Right lobe of liver (tissue), 6 donors: ENCODE data around the gene LSM3. TPM values are rescaled to one million over a fixed set of nuclear protein-coding genes. Genes with fewer than 3 reads are reported as not detected.

Experiments
- ATAC-seq, 4 donors: fragments of 200-7000 bp; cut with Tn5 transposase; one replicate each; pipeline ENCODE4 v1.9.1; 2020; ENCODE audit warnings: mild to moderate bottlenecking in 4 of 4, moderate library complexity in 4 of 4
- DNase-seq, 3 donors: peaks; one replicate each; pipeline ENCODE4 v3.0.0-alpha.2; 2020
- H3K27ac ChIP-seq, 3 donors: fragments of 200-600 bp; one replicate each; pipeline ENCODE4 v1.8.0; 2022
- H3K27me3 ChIP-seq, 2 donors: fragments of 200-600 bp; one replicate each; pipeline ENCODE4 v1.8.0; 2022
- H3K36me3 ChIP-seq, 4 donors: fragments of 200-600 bp; sonication (generic) in 1 of 4; one replicate each; pipeline versions ENCODE4 v1.5.1 to v1.8.0; 2017 to 2022; ENCODE audit warnings: control low read depth in 1 of 4
- H3K4me1 ChIP-seq, 4 donors: fragments of 200-600 bp; sonication (generic) in 1 of 4; one replicate each; pipeline versions ENCODE4 v1.5.1 to v1.8.0; 2017 to 2022; ENCODE audit warnings: control low read depth in 1 of 4
- H3K4me3 ChIP-seq, 3 donors: fragments of 200-600 bp; one replicate each; pipeline ENCODE4 v1.8.0; 2022
- H3K9me3 ChIP-seq, 4 donors: fragments of 200-600 bp; sonication (generic) in 1 of 4; one replicate each; pipeline versions ENCODE4 v1.5.1 to v1.8.0; 2017 to 2022; ENCODE audit warnings: control low read depth in 1 of 4
- CTCF ChIP-seq, 4 donors: fragments of 200-600 bp in 3 of 4; fragments of 450-650 bp in 1 of 4; IDR thresholded peaks; one replicate each; pipeline versions ENCODE4 v1.5.1 to v1.8.0; 2016 to 2022; ENCODE audit warnings: antibody characterized with exemption in 4 of 4, mild to moderate bottlenecking in 2 of 4
- POLR2A ChIP-seq: fragments of 450-650 bp; IDR thresholded peaks from one replicate; pipeline ENCODE4 v1.6.1; 2017; ENCODE audit warnings: antibody characterized with exemption, mild to moderate bottlenecking
- WGBS: methylation state at CpG from one replicate; pipeline ENCODE4 v1.1.6; 2018; ENCODE audit warnings: low coverage, low lambda C conversion rate; ENCODE audit not compliant: insufficient coverage; ENCODE audit errors: missing lambda C conversion rate; 5-methylcytosine and 5-hydroxymethylcytosine counted together
- intact Hi-C, 2 donors: fragments of 100-400 bp; cut with DNase I; formaldehyde crosslinking; loops; one replicate each; pipeline versions ENCODE4 v1.11.2 to v1.14.1; 2022
- total RNA-seq, 6 experiments: library from RNA; depleted of rRNA in 2 of 6; stranded (reverse); fragments of >200 nt in 2 of 6; fragmentation: NEBNext Ultra II Directional in 3 of 6; extraction: Animal tissue kit (Norgen Biotek cat#: 25700) in 3 of 6; gene quantifications; one replicate each; pipeline versions ENCODE4 v1.1.0 to v1.2.4, GENCODE V29; 2016 to 2023
- donor health status: DM: no; HTN: yes; CAD: no.
- donor health status: DM: no; HTN: no; CAD: no.
- donor health status: DM: no; HTN: no; CAD: no.
- donor health status: DM: no; HTN: yes; CAD: no.
- donor health status: DM: no; HTN: yes; CAD: no.

The LSM3 gene
- total RNA-seq, 6 experiments from 2014 or later: 4.5 to 7.4 (median 6.1) TPM

- peaks cover 0 to 38% (median 2%) of the 10 kb centered on the region in 4 donors for H3K36me3 ChIP-seq
- H3K4me3 ChIP-seq: no peak overlapping the region
- DNase-seq (peak in 2 of 3 donors; percentile 82 to 83), ATAC-seq (peak; percentile 26 to 69 (median 60))
- WGBS: no CpG with 5 or more reads among the region's 3 CpGs
- peaks cover 0 to 50% (median 22%) of the 10 kb centered on the region in 4 donors for H3K4me1 ChIP-seq
- intact Hi-C loops: no loop called here
- peak overlapping the region in 1 of 3 donors; percentile 38 for H3K27ac ChIP-seq
- no peaks in the 10 kb centered on the region for H3K27me3 ChIP-seq
- TF ChIP-seq CTCF (IDR thresholded peaks at IDR 0.05): no peak
- no peak for TF ChIP-seq POLR2A
- no peaks in the 10 kb centered on the region for H3K9me3 ChIP-seq
Observed at GRCh38 chr3:14137445-14137844, 41.2 kb upstream of the LSM3 start.

- Histone ChIP-seq H3K4me1 (peaks cover 0 to 54% (median 27%) of the 10 kb centered on the region in 4 donors), H3K9me3 (no peaks in the 10 kb centered on the region), H3K27ac (peak overlapping the region in 1 of 3 donors; percentile 38), H3K4me3 (no peak overlapping the region), H3K36me3 (peaks cover 0 to 31% (median 3%) of the 10 kb centered on the region in 4 donors), H3K27me3 (no peaks in the 10 kb centered on the region)
- TF ChIP-seq POLR2A (no peak), CTCF (IDR thresholded peaks at IDR 0.05) (no peak)
- DNase-seq (peak; percentile 79 to 94 (median 93)), ATAC-seq (peak; percentile 73 to 87 (median 82))
- WGBS: 57% methylated on average over 13 of the region's 16 CpGs
- intact Hi-C loops: no loop called here
Observed at GRCh38 chr3:14138109-14138877, 40.3 kb upstream of the LSM3 start.

DNA sequence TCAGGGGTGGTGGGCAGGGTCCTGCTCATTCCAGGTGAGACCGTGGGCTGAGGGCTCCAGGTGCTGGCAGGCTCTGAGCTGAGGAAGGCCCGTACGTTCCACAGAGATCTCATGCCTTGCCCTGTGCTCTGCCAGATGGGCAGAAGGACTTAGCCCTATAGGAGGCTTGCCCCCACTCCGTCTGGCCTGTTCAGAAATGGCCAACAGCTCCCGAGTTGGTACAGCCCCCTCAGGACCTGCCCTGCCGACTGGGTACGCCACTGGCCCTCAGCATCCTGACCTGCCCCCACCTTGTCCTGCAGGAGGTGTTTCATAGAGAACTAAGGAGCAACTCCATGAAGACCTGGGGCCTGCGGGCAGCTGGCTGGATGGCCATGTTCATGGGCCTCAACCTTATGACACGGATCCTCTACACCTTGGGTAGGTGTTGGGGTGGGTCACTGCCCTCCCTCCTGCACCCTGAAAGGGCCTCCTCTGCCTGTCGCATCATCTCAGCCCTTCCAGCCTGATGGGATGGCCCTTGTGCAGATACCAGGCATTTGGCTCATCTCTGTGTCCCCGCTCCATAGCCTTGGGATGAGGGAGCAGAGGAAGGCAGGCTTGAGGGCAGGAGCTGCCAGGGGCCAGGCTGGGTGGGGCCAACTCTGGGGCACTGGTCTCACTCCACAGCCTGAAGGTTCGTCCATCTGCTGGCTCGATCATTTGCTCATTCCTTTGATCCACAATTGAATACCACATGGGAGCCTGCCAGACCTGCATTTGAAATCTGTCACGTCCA lies 39.5 kb upstream of the LSM3 start:
- peaks cover 0 to 23% (median 3%) of the 10 kb centered on the region in 4 donors for H3K36me3 ChIP-seq
- peaks cover 0 to 62% (median 33%) of the 10 kb centered on the region in 4 donors for H3K4me1 ChIP-seq
- no peaks in the 10 kb centered on the region for H3K9me3 ChIP-seq
- intact Hi-C loops: no loop called here
- ATAC-seq (no peak), DNase-seq (peak in 1 of 3 donors; percentile 42)
- H3K27ac ChIP-seq: no peak overlapping the region
- H3K27me3 ChIP-seq: no peaks in the 10 kb centered on the region
- H3K4me3 ChIP-seq: no peak overlapping the region
- no peak for TF ChIP-seq CTCF (IDR thresholded peaks at IDR 0.05)
- TF ChIP-seq POLR2A: no peak
- WGBS: 71% methylated on average over 5 of the region's 14 CpGs

- no peak for ATAC-seq
- TF ChIP-seq POLR2A (no peak), CTCF (IDR thresholded peaks at IDR 0.05) (no peak)
- H3K9me3 ChIP-seq: no peaks in the 10 kb centered on the region
- no peak overlapping the region for H3K4me3 ChIP-seq
- H3K4me1 ChIP-seq: peaks cover 0 to 69% (median 36%) of the 10 kb centered on the region in 4 donors
- intact Hi-C loops: no loop called here
- H3K36me3 ChIP-seq: peaks cover 0 to 16% (median 3%) of the 10 kb centered on the region in 4 donors
- no peaks in the 10 kb centered on the region for H3K27me3 ChIP-seq
- peak in 1 of 3 donors; percentile 36 for DNase-seq
- WGBS: 93% methylated on average over 3 of the region's 5 CpGs
- H3K27ac ChIP-seq: no peak overlapping the region
Observed at GRCh38 chr3:14139771-14140170, 38.8 kb upstream of the LSM3 start.
